Measurements from ENCODE around the gene TCF4. TPM values are rescaled to one million over a fixed set of nuclear protein-coding genes. Genes with fewer than 3 reads are reported as not detected.

The TCF4 gene
- total and polyA plus RNA-seq, 2 donors (not counting 3 experiments of a cell fraction or from before 2014, with no cell fraction given), result 183 to 390 TPM

- no peak for FAIRE-seq
Measured at GRCh38 chr18:55244546-55244945, 343.4 kb downstream of the TCF4 start.

More at GRCh38 chr18:55244546-55244945, 343.4 kb downstream of the TCF4 start:
- intact Hi-C loops (cut with micrococcal nuclease), result no loop called here
- peak; percentile 72 for DNase-seq (ENCODE audit: low read depth, low spot score)
- BruUV-seq (replicated peaks), result no TSS peak
- Histone ChIP-seq H3K4me2 (ENCODE audit: insufficient read depth, low read length) (peak overlapping the region; percentile 43), H2AFZ (ENCODE audit: low read depth, low read length) (no peak overlapping the region), H3K27ac (ENCODE audit: insufficient read depth, low read depth, low read length) (no peak overlapping the region), H3K4me1 (ENCODE audit: control insufficient read depth, extremely low read depth, insufficient read depth, low read length) (peaks cover 29% of the 10 kb centered on the region), H3K79me2 (ENCODE audit: control insufficient read depth, insufficient read depth, low read length) (no peaks in the 10 kb centered on the region), H4K20me1 (replicated peaks; ENCODE audit: control insufficient read depth, extremely low read depth, insufficient read depth, low read length) (no peaks in the 10 kb centered on the region), H3K9me1 (replicated peaks; ENCODE audit: control insufficient read depth, extremely low read depth, insufficient read depth, low read length) (no peaks in the 10 kb centered on the region), H3K9ac (replicated peaks; ENCODE audit: extremely low read depth, insufficient read depth, low read length) (peak overlapping the region; percentile 17), H3K9me3 (replicated peaks; ENCODE audit: control insufficient read depth, insufficient read depth, low read length) (no peaks in the 10 kb centered on the region), H3K4me3 (replicated peaks in 1 of 3; ENCODE audit: insufficient read depth in 1 of 3, low read depth in 1 of 3, low read length in 3 of 3) (no peak overlapping the region), H3K27me3 (ENCODE audit: control insufficient read depth in 2 of 2, insufficient read depth in 2 of 2, low read length in 2 of 2) (no peaks in the 10 kb centered on the region), H3K36me3 (ENCODE audit: control insufficient read depth in 2 of 2, extremely low read depth in 1 of 2, insufficient read depth in 2 of 2, low read length in 2 of 2) (peaks cover 5 to 22% of the 10 kb centered on the region in 2 experiments)
- CTCF ChIA-PET, result interaction anchor here (0.9 to 5.3 kb wide), 6 partner anchors 11 to 537 kb away, joined by 3 to 54 read pairs (median 3); no protein-coding TSS in a partner anchor
- dilution Hi-C loops (cut with MboI; ENCODE audit: extremely low pct_ligation_motif_present, low sequenced_read_pairs), result no loop called here
- POLR2A ChIA-PET, result no interaction called here
- TF ChIP-seq MAX (IDR thresholded peaks at IDR 0.05; ENCODE audit: insufficient read depth, insufficient read length) (no peak), EZH2 (IDR thresholded peaks at IDR 0.05; ENCODE audit: borderline replicate concordance, low read depth, low read length, severe bottlenecking) (no peak), POLR2A (IDR thresholded peaks at IDR 0.05; ENCODE audit: low read depth, low read length) (no peak), FOS (IDR thresholded peaks at IDR 0.05; ENCODE audit: borderline replicate concordance, insufficient read depth, low read length) (no peak), POLR2AphosphoS5 (IDR thresholded peaks at IDR 0.05; ENCODE audit: insufficient read depth, low read depth, low read length) (no peak), GATA2 (IDR thresholded peaks at IDR 0.05; ENCODE audit: insufficient read depth, insufficient read length, low read depth, low read length) (no peak), MYC (IDR thresholded peaks at IDR 0.05; ENCODE audit: low read depth, low read length) (no peak), CTCF (IDR thresholded peaks at IDR 0.05; ENCODE audit: extremely low read depth in 1 of 2, insufficient read depth in 1 of 2, low read depth in 1 of 2, low read length in 2 of 2) (no peak), JUN (IDR thresholded peaks at IDR 0.05; ENCODE audit: borderline replicate concordance, insufficient read depth, insufficient read length, low read depth) (no peak)
